Endodermal cell (in vitro differentiated cells): ENCODE data around the gene EGFLAM. TPM values are rescaled to one million over a fixed set of nuclear protein-coding genes. Genes with fewer than 3 reads are reported as not detected.

Experiments used
- DNase-seq: peaks from one replicate; pipeline ENCODE4 v3.0.0-alpha.2; 2017
- H3K27ac ChIP-seq: 2 replicates; pipeline ENCODE4 v1.5.1; 2013; ENCODE audit warnings: mild to moderate bottlenecking, low read depth, low read length, moderate library complexity
- H3K27me3 ChIP-seq: 2 replicates; pipeline ENCODE4 v1.6.1; 2013; ENCODE audit warnings: mild to moderate bottlenecking, low read length, moderate library complexity; ENCODE audit not compliant: insufficient read depth, control insufficient read depth, poor library complexity, severe bottlenecking
- H3K36me3 ChIP-seq: 2 replicates; pipeline ENCODE4 v1.7.0; 2013; ENCODE audit warnings: mild to moderate bottlenecking, low read length, moderate library complexity; ENCODE audit not compliant: control insufficient read depth, insufficient read depth
- H3K4me1 ChIP-seq: one replicate; pipeline ENCODE4 v1.7.0; 2013; ENCODE audit warnings: low read length; ENCODE audit not compliant: control insufficient read depth, insufficient read depth
- H3K4me3 ChIP-seq: 2 replicates; pipeline ENCODE4 v1.5.1; 2013; ENCODE audit warnings: mild to moderate bottlenecking, low read length, moderate library complexity
- H3K9ac ChIP-seq: 2 replicates; pipeline ENCODE4 v1.6.1; 2013; ENCODE audit warnings: mild to moderate bottlenecking, low read length, moderate library complexity; ENCODE audit not compliant: poor library complexity, severe bottlenecking; ENCODE audit errors: extremely low read depth
- H3K9me3 ChIP-seq: 2 replicates; pipeline ENCODE4 v1.6.1; 2013; ENCODE audit warnings: mild to moderate bottlenecking, low read length, moderate library complexity; ENCODE audit not compliant: control insufficient read depth
- H3K27ac Mint-ChIP-seq: 2 replicates; pipeline ENCODE4 v1.8.0; 2020; ENCODE audit warnings: mixed read lengths
- H3K27me3 Mint-ChIP-seq: 2 replicates; pipeline ENCODE4 v1.8.0; 2021; ENCODE audit warnings: mild to moderate bottlenecking, mixed read lengths; ENCODE audit not compliant: insufficient read depth
- H3K36me3 Mint-ChIP-seq: 2 replicates; pipeline ENCODE4 v1.8.0; 2020; ENCODE audit warnings: low read depth, mixed read lengths
- H3K4me1 Mint-ChIP-seq: 2 replicates; pipeline ENCODE4 v1.8.0; 2020; ENCODE audit warnings: mixed read lengths
- H3K4me3 Mint-ChIP-seq: 2 replicates; pipeline ENCODE4 v1.8.0; 2020; ENCODE audit warnings: mild to moderate bottlenecking, moderate library complexity, mixed read lengths
- H3K9me3 Mint-ChIP-seq: 2 replicates; pipeline ENCODE4 v1.8.0; 2020; ENCODE audit warnings: mild to moderate bottlenecking, mixed read lengths
- WGBS, 2 experiments: methylation state at CpG; one replicate each; pipeline versions ENCODE4 v1.1.5 to v1.1.7; 2013; ENCODE audit warnings: missing lambda C conversion rate in 2 of 2, mixed read lengths in 1 of 2; ENCODE audit not compliant: insufficient coverage in 1 of 2, insufficient read length in 1 of 2; 5-methylcytosine and 5-hydroxymethylcytosine counted together
- total RNA-seq, 2 donors: library from RNA; stranded (reverse); fragmentation: NEBNext Ultra II Directional in 1 of 2; extraction: Animal tissue kit (Norgen Biotek cat#: 25700) in 1 of 2; gene quantifications; 2 replicates in 1 of 2; 3 replicates in 1 of 2; pipeline ENCODE4 v1.2.1, GENCODE V29; 2021
- TF ChIP-seq, protein P1 (sequence below): fragments of 200-600 bp; sonication (generic); conservative IDR thresholded peaks from 2 replicates; pipeline ENCODE4 v1.5.0; 2021; ENCODE audit warnings: antibody characterized with exemption, mild to moderate bottlenecking

The EGFLAM gene
- total RNA-seq, 2 donors from 2014 or later = 4.4 to 8.8 TPM

DNA sequence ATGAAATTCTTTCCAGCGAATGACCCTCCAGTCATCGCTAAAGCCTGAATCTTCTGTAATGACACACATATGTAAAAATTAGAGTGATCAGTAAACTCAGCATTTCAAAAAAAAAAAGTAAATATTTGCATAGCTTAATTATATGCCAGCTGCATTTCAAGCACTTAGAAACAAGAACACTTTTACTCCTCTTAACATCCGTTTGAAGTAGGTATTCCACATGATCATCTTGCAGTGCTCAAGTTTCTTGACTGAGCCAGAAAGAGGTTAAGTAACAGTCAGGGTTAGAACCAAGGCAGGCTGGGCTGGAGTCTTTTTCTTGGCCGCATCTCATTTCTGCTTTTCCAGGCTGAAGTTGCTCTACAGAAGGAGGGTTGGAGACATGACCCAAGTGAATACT, 27.6 kb downstream of the EGFLAM start:
- Histone ChIP-seq H3K27me3 (no peaks in the 10 kb centered on the region), H3K9ac (no peak overlapping the region), H3K4me1 (peaks cover 17% of the 10 kb centered on the region), H3K9me3 (no peaks in the 10 kb centered on the region), H3K4me3 (no peak overlapping the region), H3K27ac (no peak overlapping the region), H3K36me3 (peaks cover 61% of the 10 kb centered on the region)
- no peak for DNase-seq
- no peaks in the 10 kb centered on the region for H3K9me3 Mint-ChIP-seq
- peaks cover 69% of the 10 kb centered on the region for H3K36me3 Mint-ChIP-seq
- WGBS, 2 experiments = 85 to 89% methylated on average over 2 to 4 of the region's 4 CpGs
- TF ChIP-seq, protein P1, sequence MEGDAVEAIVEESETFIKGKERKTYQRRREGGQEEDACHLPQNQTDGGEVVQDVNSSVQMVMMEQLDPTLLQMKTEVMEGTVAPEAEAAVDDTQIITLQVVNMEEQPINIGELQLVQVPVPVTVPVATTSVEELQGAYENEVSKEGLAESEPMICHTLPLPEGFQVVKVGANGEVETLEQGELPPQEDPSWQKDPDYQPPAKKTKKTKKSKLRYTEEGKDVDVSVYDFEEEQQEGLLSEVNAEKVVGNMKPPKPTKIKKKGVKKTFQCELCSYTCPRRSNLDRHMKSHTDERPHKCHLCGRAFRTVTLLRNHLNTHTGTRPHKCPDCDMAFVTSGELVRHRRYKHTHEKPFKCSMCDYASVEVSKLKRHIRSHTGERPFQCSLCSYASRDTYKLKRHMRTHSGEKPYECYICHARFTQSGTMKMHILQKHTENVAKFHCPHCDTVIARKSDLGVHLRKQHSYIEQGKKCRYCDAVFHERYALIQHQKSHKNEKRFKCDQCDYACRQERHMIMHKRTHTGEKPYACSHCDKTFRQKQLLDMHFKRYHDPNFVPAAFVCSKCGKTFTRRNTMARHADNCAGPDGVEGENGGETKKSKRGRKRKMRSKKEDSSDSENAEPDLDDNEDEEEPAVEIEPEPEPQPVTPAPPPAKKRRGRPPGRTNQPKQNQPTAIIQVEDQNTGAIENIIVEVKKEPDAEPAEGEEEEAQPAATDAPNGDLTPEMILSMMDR = no peak
- no peak overlapping the region for H3K27ac Mint-ChIP-seq
- H3K4me1 Mint-ChIP-seq = peaks cover 14% of the 10 kb centered on the region
- no peaks in the 10 kb centered on the region for H3K27me3 Mint-ChIP-seq
- H3K4me3 Mint-ChIP-seq = no peak overlapping the region

DNA sequence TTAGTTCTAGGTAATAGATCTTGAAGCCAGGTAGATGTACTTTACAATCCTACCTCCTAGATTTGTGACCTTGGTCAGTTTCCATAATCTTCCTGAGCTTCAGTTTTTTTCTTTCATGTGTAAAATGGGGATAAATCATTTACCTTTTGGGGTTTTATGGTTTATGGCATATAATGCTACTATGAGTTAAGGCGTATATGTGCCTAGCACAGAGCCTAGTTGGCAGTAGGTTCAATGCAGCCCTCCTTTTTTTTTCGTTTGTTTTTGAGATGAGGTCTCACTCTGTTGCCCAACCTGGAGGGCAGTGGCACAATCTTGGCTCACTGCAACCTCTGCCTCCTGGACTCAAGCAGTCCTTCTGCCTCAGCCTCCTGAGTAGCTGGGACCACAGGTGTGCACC, 28.8 kb downstream of the EGFLAM start:
- Mint-ChIP-seq H3K27ac (no peak overlapping the region), H3K9me3 (no peaks in the 10 kb centered on the region), H3K27me3 (no peaks in the 10 kb centered on the region), H3K4me3 (no peak overlapping the region), H3K36me3 (peaks cover 79% of the 10 kb centered on the region), H3K4me1 (peaks cover 12% of the 10 kb centered on the region)
- H3K36me3 ChIP-seq = peaks cover 72% of the 10 kb centered on the region
- no peak for DNase-seq
- H3K27me3 ChIP-seq = no peaks in the 10 kb centered on the region
- no peaks in the 10 kb centered on the region for H3K9me3 ChIP-seq
- H3K4me3 ChIP-seq = no peak overlapping the region
- peaks cover 17% of the 10 kb centered on the region for H3K4me1 ChIP-seq
- WGBS, 2 experiments = 86 to 94% methylated on average over 1 to 2 of the region's 2 CpGs
- H3K9ac ChIP-seq = no peak overlapping the region
- H3K27ac ChIP-seq = no peak overlapping the region
- TF ChIP-seq, protein P1 = no peak

DNA sequence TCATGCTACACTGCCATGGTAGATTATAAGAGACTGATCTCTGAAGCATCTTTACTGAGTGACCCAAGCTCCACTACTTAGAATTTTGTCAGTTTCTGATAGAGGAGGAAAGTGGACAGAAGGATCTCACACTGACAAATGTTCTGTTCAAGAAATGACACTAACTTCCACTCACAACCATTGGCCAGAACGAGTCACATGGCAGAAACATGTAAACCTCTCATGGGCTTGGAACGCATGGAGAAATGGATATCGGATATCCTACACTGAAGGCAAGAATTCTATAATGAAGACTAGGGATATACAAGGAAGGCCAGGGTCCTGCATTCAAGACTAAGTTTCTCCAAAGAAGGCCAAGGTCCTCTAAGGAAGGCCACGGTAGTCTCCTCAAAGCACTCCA, 31.1 kb downstream of the EGFLAM start:
- H3K4me3 Mint-ChIP-seq = no peak overlapping the region
- H3K27ac Mint-ChIP-seq = no peak overlapping the region
- Histone ChIP-seq H3K4me3 (no peak overlapping the region), H3K36me3 (peaks cover 72% of the 10 kb centered on the region), H3K9ac (no peak overlapping the region), H3K27ac (no peak overlapping the region), H3K4me1 (no peaks in the 10 kb centered on the region), H3K9me3 (no peaks in the 10 kb centered on the region), H3K27me3 (no peaks in the 10 kb centered on the region)
- H3K4me1 Mint-ChIP-seq = peaks cover 4% of the 10 kb centered on the region
- 87 to 100% methylated on average over 4 of the region's 4 CpGs for WGBS, 2 experiments
- H3K36me3 Mint-ChIP-seq = peaks cover 80% of the 10 kb centered on the region
- H3K27me3 Mint-ChIP-seq = no peaks in the 10 kb centered on the region
- H3K9me3 Mint-ChIP-seq = no peaks in the 10 kb centered on the region
- no peak for DNase-seq
- TF ChIP-seq, protein P1 = no peak
